ENCODE results near the gene CENPX.

GRCh38 chr17:82049106-82049505 is 26.4 kb upstream of the CENPX start:
- no peak for TF ChIP-seq MAX (IDR thresholded peaks at IDR 0.05)
- no peak for TF ChIP-seq ZBTB7A (IDR thresholded peaks at IDR 0.05; ENCODE audit: low read depth)
- TF ChIP-seq TAF1 (IDR thresholded peaks at IDR 0.05; ENCODE audit: low read depth), result no peak
- no peak for TF ChIP-seq RAD21 (IDR thresholded peaks at IDR 0.05; ENCODE audit: low read depth)
- TF ChIP-seq CREB1 (IDR thresholded peaks at IDR 0.05; ENCODE audit: low read depth), result no peak
